Activated T-helper 9 cell treated with anti-CD3 and anti-CD28 coated beads, Interleukin-2, amount 50 U/mL, for 16 hours (primary cell): ENCODE data around the gene KCNT1.

ENCODE experiments used
- DNase-seq: peaks from one replicate; pipeline ENCODE4 v3.0.0-alpha.2; 2020; ENCODE audit warnings: low read depth

Gene KCNT1

GRCh38 chr9:135782946-135783345 lies 81.0 kb downstream of the KCNT1 start:
- DNase-seq = no peak

DNA sequence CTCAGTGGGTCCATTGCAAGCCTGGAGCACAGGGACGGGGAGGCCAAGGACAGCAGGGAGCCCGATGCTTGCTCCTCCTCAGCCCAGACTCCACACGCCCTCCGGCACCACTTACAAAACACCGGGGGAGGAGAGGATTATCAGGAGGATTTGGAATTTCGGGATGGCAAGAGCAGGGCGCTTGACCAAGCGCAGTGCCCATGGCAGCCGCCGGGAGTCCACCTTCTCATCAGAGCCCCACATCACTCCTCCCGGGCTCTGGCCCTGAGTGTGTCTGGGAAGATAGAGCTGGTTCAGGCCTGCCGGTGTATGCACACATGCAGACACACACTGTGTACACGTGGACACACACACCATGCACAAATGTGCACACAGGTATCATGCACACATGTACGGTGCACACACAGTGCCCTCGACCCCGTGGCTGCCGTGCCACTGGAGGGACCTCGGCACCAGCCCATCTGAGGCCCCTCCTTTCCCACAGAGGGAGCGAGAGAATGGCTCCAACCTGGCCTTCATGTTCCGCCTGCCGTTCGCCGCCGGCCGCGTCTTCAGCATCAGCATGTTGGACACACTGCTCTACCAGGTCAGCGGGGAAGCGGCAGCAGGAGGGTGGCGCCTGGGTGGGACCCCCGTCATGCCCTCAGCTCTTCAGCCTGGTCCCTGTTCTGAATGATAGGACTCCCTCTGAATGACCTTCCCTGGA lies 81.7 kb downstream of the KCNT1 start:
- no peak for DNase-seq

DNA sequence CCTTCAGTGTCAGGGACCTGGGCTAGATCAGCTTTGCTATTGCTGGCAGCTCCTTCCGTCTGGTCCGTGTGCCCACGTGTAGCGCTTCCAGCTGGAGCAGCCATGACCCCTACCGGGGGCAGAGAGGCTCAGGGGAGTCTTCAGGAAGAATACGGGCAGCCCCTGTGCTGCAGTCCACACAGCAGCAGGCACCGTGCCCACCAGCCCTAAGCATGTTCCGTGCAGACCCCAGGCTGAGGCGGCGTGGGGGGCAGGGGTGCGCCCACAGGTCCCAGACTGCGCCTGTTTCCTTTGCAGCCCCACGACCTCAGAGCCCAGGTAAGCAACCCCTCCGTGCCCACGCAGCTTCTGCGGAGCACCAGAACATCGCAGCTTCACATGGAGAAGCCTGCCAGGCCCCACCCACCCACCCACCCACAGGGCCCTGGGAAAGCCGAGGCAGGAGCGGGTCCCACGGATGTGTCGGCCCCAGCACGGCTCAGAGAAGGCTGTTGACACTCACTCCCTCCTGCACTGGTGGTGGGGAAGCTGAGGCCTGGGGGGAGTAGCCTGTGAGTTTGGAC lies 83.1 kb downstream of the KCNT1 start:
- DNase-seq = no peak

DNA sequence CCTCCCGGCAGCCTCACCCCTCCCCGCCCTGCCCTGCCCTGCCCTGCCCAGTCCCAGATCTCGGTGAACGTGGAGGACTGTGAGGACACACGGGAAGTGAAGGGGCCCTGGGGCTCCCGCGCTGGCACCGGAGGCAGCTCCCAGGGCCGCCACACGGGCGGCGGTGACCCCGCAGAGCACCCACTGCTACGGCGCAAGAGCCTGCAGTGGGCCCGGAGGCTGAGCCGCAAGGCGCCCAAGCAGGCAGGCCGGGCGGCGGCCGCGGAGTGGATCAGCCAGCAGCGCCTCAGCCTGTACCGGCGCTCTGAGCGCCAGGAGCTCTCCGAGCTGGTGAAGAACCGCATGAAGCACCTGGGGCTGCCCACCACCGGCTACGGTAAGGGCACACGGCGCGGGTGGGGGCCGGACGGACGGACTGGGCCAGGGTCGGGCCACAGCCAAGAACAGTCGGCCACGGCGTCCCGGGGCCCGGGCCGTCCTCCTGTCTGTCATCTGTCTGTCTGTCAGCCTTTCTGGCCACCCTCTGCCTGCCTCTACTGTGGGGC lies 84.2 kb downstream of the KCNT1 start:
- no peak for DNase-seq

DNA sequence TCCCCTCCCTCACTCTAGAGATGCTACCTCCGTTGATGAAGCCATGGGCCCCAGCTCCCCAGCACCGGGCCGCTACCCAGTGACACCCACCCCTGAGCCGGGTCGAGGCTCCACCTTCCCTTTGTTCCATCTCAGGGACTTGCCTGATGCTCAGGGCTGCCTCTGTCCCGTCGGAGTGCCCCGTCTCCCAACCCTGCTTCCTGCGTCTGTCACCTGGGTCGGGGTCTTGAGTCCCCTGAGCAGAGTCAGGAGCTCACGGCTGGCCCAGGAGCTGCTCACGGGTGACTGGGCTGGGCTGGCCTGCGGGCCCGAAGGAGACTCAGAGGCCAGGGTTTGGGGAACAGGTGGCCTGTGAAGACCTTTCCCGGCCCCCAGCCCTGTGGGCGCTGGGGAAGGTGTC lies 85.3 kb downstream of the KCNT1 start:
- DNase-seq = no peak

DNA sequence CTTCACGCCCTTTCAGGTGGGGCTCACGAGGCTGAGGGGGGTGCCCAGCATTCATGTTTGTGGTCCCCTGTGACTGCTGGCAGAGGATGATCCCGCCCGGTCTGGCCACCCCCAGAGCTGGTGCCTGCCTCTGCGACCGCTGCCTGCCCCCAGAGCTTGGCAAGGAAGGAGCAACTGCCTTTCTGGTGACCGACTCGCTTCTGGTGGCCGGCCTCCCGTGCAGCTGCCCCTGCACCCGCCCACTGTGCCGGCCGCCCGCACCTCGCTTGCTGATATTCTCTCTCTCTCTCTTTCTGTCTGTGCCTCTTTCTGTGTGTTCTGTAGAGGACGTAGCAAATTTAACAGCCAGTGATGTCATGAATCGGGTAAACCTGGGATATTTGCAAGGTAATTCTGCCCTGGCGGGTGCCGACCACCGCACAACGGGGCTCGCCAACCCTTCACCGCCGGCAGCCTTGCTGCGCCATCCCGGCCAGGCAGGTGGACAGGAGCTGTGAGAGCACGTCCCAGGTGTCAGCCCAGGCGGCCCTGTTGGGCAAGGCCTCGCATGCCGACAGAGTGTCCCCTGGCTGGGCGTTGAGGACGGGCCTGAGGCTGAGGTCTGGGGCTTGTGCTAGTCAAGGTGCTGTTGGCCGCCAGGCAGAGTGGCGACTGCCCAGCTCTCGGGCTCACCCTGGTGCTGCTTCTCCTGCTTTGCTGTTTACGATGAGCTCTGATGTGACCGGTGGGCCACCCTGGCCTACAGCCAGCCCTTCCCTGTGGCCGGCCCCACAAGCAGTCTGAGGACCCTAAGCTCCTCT lies 86.0 kb downstream of the KCNT1 start:
- no peak for DNase-seq

DNA sequence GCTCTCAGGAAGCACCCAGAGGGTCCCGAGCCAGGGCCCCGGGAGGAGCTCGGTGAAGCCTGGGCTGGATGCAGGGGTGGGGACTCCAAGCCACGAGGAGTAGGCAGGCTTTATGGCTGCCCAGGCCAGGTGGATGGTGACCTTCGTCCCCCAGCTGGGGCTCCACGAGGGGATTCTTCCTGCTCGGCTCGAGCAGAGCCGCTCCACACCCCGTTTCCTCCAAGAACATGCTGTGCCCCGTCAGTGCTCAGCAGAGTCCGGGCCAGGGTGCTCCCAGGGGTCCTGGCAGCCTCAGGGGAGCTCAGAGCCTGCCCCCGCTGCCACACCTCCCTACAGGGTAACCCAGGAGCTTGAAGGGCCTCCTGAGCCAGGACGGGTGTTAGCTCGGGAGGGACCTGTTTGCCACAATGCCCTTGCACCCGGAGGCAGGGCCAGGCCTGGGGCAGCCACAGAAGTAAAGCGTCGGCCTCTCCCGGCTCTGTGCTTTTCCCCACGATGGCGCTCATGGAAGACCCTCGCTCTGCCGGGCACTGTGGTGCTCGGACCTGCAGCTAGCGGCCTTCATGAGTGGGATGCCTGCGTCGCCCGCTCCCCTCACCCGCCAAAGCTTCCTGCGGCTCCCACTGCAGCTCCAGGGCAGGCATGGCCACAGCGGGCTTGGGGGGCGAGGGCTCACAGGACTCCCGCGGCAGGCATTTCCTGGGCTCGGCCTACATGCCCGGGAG lies 86.8 kb downstream of the KCNT1 start:
- no peak for DNase-seq

- DNase-seq = no peak
Measured at GRCh38 chr9:135789838-135790291, 87.9 kb downstream of the KCNT1 start.

- DNase-seq = no peak
Measured at GRCh38 chr9:135790356-135790755, 88.4 kb downstream of the KCNT1 start.

DNA sequence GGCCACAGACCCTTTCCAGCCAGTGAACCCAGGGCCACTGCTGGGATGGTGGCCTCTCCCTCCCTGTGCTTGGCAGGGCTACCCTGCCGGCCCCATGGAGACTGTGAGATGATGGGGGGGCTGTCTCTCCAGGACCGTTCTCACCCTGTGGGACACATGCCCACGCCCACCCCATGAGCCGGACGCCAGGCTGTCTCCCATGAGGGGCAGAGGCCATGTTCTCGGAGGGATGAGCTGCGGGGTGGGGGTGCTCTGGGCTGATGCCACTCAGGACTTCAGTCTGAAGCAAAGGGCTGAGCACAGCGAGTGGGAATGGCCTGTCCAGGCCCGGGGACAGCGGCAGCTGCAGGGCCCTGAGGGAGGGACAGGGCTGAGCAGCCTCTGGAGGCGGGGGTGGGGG lies 88.9 kb downstream of the KCNT1 start:
- no peak for DNase-seq

- no peak for DNase-seq
Measured at GRCh38 chr9:135791431-135792267, 89.7 kb downstream of the KCNT1 start.

GRCh38 chr9:135792268-135793128 lies 90.5 kb downstream of the KCNT1 start:
- no peak for DNase-seq

DNA sequence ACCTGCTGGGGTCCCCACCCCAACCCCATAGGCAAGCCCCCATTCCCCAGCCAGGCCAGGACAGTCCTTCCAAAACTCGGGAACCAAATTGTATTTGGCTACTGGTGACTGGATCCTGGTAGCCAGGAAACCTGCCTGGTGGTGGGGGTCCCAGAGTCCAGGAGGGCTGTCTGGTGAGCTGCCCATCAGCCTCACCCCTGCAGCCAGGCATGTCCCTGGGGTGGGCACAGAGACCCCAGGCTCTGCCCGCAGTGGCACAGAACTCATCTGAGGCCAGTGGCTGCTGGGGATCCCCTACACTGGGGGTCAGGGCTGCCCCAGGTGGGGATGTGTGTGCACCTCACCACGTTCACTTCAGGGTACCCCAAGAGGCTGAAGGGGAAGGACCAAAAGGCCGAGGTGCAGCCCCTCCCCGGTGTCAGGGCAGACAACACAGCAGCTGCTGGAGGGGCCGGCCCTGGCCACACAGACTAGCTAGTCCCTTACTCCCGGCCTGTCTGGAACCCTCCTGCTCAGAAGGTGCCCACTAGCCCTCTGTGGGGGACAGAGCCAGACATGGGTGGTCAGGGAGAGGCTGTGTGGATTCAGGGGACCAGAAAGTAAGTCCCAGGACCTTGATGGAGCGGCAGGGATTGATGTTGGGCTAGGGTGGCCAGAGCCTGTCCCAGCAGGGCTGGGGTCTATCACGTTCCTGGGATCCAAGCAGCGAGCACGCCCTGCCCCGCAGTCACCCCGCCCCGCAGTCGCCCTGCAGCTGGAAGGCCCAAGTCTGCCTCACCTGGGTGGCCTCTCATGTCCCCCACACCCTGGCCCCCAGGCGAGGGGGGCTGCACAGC lies 91.5 kb downstream of the KCNT1 start:
- no peak for DNase-seq

DNA sequence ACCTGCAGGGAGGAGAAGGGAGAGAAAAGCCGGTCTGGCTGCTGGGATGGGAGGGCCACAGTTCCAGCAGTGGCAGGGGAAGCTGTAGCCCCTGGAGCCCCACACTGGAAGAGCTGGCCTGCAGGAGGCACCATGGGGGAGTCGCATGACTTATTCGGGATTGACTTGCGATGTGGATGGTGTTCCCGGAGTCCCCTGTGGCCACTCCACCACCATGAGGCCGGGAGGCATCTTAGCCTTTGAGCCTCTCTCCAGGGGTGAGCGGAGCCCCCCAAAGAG lies 92.0 kb downstream of the KCNT1 start:
- no peak for DNase-seq

GRCh38 chr9:135794361-135794885 lies 92.4 kb downstream of the KCNT1 start:
- DNase-seq = no peak

GRCh38 chr9:135795391-135795790 lies 93.4 kb downstream of the KCNT1 start:
- DNase-seq = no peak

GRCh38 chr9:135796784-135797485 lies 95.0 kb downstream of the KCNT1 start:
- DNase-seq = no peak

GRCh38 chr9:135797507-135798262 lies 95.7 kb downstream of the KCNT1 start:
- no peak for DNase-seq
